SK-N-DZ (cell line): ENCODE results near the gene IRF1.

Source experiments
- DNase-seq: peaks from one replicate; pipeline ENCODE4 v3.0.0-alpha.2; 2015; ENCODE audit warnings: low spot score

Gene IRF1

DNA sequence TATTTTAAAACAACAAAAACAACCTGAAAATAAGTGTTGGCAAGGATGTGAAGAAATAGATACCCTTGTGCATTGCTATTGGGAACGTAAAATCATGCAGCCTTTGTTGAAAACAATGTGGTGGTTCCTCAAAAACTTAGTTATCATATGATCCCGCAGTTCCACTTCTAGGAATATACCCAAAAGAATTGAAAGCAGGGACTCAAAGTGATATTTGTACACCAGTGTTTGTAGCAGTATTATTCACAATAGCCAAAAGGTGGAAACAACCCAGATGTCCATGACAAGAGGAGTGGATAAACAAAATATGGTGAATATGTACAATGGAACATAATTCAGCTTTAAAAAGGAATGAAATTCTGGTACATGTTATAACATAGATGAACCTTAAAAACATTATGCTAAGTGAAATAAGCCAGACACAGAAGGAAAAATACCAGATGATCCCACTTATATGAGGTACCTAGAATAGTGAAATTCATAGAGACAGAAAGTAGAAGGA lies 29.0 kb downstream of the IRF1 start:
- DNase-seq = no peak

DNA sequence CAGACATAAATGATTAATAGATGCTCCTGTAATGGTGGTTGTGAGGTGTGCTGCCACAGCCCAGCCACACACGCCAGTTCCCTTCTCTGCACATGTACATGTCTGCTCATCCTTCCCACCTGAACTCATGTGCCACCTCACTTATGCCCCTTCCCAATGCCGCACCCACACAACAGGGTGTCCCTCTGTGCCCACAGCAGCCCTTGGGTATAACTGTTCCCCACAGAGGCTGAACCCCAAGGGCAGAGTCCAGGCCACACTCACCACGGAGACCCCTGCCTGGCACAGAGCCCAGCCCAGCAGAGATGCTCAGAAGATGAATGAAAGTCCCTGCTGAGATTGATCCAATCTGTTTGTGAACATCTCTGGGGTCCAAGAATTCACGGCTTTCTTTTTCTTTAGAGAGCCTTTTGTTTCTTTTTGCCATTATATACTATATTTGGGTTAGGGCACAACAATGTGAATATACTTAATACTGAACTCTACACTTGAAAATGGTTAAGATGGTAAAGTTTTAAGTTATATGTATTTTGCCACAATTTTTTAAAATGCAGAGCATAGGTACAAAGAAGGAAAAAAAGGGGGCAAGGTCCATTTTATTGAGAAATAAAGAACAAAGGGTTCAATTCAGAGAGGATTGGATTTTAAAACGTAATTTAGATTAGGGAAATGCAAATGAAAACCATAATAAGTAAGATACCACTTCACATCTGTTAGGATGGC lies 29.6 kb downstream of the IRF1 start:
- DNase-seq = no peak

DNA sequence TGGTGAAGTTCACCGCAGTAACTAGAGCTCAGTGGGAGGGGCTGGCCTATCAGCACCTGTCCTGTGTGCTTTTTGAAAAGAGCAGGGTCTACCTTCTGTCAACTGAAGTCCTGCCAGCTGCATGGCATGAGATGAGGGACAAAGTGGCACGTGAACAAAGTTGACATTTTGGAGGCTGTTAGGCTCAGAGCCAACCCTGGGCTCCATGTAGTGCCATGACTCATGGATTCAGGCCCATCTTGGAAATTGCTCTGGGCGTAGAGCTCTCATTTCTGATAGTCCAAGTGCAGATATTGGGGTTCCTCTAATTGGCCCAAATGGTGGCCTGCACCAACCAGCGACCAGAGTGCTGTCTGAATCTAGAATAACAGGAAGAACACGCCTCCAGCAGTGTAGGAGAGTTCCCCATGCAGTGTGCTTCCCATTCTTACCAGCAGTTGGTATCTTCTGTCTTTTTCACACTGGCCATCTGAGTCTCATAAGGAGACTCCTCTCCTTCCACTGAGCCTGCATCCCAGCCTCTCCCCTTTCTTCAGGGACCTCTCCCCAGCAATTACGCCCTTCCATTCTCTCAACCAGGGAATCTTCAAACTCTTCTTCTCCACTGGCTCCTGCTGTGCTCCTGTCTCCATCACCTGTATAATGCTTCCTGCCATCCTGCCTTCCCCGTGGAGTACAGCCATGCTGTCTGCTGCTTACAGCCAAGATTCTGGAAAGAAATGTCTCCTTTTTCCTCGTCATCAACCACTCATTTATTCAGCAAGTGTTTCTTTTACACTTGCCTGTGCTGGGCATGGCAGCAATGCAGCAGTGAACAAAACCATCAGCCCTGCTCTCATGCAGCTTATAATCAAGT lies 30.4 kb downstream of the IRF1 start:
- DNase-seq = no peak

DNA sequence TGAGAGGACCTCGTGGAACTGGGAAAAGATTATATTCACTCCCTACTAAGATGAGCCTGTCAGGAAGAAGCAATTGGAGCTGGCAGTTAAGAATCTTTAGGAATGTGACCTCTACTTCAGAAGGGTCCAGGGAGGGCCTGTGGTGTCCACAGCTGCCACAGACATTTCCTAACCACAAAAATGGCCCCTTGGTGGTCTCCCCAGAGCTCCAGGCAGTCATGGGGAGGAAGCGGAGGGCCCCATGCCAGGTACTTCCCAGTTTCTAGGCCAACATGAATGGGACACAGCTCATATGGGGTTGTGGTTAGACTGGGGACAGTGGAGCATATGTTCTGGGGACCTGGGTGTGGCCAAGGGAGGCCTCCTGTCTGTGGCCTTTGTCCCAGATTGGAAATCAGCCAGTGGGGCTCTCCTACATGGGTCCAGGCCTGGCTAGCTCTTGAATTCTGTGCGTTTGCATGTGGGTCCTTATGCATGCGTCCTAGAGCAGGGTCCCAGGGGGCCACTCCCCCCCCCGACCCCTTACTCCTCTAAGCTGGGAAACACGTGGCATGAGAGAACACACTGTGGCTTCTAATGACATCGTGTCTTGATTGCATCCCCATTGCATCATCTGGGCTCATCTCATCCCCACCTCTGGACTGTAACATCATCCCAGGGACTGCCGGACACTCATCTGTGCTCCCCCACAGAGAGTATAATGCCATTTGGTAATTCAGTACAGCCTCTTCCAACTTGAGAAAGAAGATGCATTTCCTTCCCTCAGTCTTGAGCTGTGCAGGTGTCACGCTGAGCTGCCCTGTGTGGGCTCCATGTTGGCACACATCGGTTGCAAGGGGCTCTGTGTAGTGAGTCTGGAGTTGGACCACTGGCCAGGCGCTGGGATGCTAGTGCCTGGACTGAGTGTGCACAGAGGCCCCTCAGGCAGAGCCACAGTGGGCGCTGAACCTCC lies 31.3 kb downstream of the IRF1 start:
- DNase-seq = no peak

DNA sequence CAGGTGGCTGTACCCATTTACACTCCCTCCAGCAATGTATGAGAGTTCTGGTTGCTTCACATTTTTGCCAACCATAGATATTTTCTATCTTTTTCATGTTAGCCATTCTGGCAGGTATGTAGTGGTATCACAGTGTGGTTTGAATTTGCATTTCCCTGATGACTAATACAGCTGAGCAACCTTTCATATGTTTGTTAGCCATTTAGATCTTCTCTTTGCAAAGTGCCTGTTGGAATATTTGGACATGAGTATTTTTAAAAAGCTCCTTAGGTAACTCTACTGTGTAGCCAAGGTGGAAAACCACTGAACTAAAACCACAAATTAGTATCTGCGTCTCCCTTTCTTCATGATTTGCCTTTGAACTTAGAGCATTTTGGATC lies 31.9 kb downstream of the IRF1 start:
- DNase-seq = no peak

GRCh38 chr5:132458226-132458560 lies 32.4 kb downstream of the IRF1 start:
- no peak for DNase-seq

- no peak for DNase-seq
These were observed 33.0 kb downstream of the IRF1 start for GRCh38 chr5:132457371-132458225.

DNA sequence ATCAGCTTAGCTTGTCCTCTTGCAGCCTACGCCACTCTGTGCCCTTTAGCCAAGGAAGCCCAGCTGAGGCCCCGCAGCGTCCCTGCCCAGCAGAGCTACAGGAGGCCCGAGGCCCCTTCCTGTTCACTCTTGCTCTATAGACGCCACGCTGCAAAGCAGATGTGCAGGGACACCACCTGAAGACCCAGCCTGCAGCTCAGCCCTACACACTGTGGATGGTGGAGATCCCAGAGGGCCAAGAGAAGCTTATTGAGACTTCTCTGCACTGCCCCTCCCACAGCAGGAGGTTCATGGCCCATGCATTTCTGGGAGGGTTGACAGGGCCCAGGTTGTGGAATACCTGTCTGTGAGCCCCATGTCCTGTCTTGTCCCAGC lies 33.6 kb downstream of the IRF1 start:
- DNase-seq = no peak

- no peak for DNase-seq
These were observed 34.1 kb downstream of the IRF1 start for GRCh38 chr5:132456296-132456986.

DNA sequence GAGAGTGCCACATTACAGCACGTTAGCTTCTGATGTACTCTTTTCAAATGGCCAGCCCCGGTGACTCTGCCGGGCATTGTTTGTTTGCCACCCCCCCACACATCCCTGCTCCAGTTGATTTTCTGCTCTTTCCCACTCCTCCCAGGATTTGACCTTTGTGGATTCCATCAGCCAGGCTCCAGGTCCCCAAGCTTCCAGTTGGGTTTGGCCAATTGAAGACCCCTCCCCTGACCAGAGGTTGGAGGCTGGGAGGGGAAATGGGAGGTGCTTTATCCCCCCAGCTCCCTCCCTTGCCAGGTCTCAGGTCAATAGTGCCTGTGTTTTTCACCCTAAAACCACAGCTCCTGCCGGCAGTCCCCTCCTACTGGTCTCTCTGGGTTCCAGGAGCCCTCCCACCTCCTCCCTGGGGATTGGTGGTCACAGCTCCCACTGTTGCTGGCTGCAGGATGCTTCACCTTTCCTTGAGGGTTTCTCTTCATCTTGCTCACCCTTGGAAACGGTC lies 34.9 kb downstream of the IRF1 start:
- no peak for DNase-seq

GRCh38 chr5:132454361-132454760 lies 36.2 kb downstream of the IRF1 start:
- no peak for DNase-seq

- DNase-seq = no peak
These were observed 39.2 kb downstream of the IRF1 start for GRCh38 chr5:132451387-132451786.

GRCh38 chr5:132449060-132449459 lies 41.5 kb downstream of the IRF1 start:
- no peak for DNase-seq

- DNase-seq = no peak
These were observed 43.4 kb downstream of the IRF1 start for GRCh38 chr5:132447196-132447595.

DNA sequence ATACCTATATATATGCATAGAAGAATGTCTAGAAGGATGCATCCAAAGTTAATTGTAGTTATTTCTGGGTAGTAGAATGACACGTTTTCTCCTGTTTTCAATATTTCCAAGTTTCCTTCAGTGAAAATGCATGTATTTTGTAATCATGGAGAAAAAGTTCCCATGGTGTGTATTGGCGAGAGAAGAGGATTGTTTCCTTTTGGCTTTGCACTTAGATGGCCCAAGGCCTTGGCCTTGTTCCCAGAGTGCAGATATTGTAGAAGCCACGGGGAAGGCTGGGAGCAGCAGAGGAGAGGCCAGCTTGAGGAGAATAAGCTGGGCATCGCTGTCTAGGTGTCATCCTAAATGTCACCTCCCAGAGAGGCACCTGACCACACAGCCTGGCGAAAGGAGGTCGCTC lies 44.0 kb downstream of the IRF1 start:
- no peak for DNase-seq

DNA sequence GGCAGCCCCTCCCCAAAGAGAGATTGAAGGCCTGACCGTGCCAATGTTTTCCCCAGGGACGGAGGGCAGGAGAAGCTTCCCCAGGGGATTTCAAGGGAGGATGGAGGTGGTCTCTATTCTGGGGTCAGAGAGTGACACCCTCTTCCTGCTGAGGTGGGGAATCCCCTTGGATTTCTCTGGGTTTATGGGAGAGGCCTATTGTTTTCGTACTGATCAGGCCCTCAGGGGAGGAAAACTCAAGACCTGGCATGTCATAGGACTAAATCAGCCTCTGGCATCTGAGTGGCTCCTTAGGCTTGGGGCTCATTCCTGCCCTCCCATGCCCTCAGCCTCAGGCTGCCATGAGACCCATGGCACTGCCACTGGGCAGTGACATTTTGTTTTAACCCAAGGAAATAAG lies 44.6 kb downstream of the IRF1 start:
- DNase-seq = no peak

- DNase-seq = no peak
These were observed 45.0 kb downstream of the IRF1 start for GRCh38 chr5:132445640-132445923.

- DNase-seq = no peak
These were observed 45.5 kb downstream of the IRF1 start for GRCh38 chr5:132444841-132445639.

GRCh38 chr5:132444061-132444460 lies 46.5 kb downstream of the IRF1 start:
- no peak for DNase-seq
